Thyroid gland (tissue), 4 donors: Measurements from ENCODE around the gene PLB1.

Experiments
- CTCF ChIP-seq, 6 experiments: fragments of 200-600 bp in 3 of 6; fragments of 450-650 bp in 3 of 6; sonication (generic) in 3 of 6; IDR thresholded peaks; one replicate each; pipeline ENCODE4 v1.5.1; 2016 to 2019; ENCODE audit warnings: antibody characterized with exemption in 6 of 6, mild to moderate bottlenecking in 2 of 6, inconsistent platforms in 1 of 6, moderate library complexity in 1 of 6
- POLR2A ChIP-seq, 2 donors: fragments of 450-650 bp; IDR thresholded peaks; one replicate each; pipeline ENCODE4 v1.6.1; 2017; ENCODE audit warnings: antibody characterized with exemption in 2 of 2, mild to moderate bottlenecking in 2 of 2, moderate library complexity in 1 of 2

- TF ChIP-seq POLR2A (IDR thresholded peaks at IDR 0.05) (no peak), CTCF (IDR thresholded peaks at IDR 0.05) (no peak)
Observed at GRCh38 chr2:28450901-28451565, 44.8 kb upstream of the PLB1 start.
